Peyer's patch (tissue), 4 donors: ENCODE results near the gene SPP2.

Experiments
- POLR2A ChIP-seq, 2 donors: fragments of 450-650 bp; IDR thresholded peaks; one replicate each; pipeline ENCODE4 v1.5.1; 2017; ENCODE audit warnings: antibody characterized with exemption in 2 of 2, mild to moderate bottlenecking in 2 of 2, moderate library complexity in 2 of 2
- TF ChIP-seq, protein P1 (sequence below), 6 experiments: fragments of 450-650 bp in 4 of 6; fragments of 200-600 bp in 2 of 6; sonication (generic) in 1 of 6; IDR thresholded peaks; one replicate each; pipeline ENCODE4 v1.5.1; 2017 to 2019; ENCODE audit warnings: antibody characterized with exemption in 6 of 6, mild to moderate bottlenecking in 3 of 6, moderate library complexity in 1 of 6

- TF ChIP-seq POLR2A (IDR thresholded peaks at IDR 0.05): no peak
- TF ChIP-seq, protein P1, sequence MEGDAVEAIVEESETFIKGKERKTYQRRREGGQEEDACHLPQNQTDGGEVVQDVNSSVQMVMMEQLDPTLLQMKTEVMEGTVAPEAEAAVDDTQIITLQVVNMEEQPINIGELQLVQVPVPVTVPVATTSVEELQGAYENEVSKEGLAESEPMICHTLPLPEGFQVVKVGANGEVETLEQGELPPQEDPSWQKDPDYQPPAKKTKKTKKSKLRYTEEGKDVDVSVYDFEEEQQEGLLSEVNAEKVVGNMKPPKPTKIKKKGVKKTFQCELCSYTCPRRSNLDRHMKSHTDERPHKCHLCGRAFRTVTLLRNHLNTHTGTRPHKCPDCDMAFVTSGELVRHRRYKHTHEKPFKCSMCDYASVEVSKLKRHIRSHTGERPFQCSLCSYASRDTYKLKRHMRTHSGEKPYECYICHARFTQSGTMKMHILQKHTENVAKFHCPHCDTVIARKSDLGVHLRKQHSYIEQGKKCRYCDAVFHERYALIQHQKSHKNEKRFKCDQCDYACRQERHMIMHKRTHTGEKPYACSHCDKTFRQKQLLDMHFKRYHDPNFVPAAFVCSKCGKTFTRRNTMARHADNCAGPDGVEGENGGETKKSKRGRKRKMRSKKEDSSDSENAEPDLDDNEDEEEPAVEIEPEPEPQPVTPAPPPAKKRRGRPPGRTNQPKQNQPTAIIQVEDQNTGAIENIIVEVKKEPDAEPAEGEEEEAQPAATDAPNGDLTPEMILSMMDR (IDR thresholded peaks at IDR 0.05): no peak
These were observed 11.2 kb downstream of the SPP2 start for GRCh38 chr2:234061624-234062257.
